ENCODE data around the gene OXSR1.
"Not testable (repeated sequence)": the region's sequence is repeated elsewhere in the genome, so short reads cannot be mapped to it uniquely, and the experiment has no call there.

DNA sequence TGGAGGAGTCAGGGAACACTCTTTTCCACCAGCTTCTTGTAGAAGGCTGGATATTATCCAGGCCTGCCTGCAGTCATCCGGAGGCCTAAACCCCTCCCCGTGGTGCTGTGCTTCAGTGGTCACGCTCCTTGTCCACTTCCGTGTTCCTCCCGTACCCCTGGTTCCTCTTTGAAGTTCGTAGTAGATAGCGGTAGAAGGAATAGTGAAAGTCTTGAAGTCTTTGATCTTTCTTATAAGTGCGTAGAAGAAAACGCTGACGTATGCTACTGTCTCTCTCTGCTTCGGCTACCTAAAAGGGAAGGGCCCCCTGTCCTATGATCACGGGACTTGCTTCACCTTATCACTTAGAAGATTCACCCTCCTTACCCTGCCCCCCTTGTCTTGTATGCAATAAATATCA is 37.6 kb downstream of the OXSR1 start:
- TF ChIP-seq POLR2AphosphoS5, CTCF (IDR thresholded peaks at IDR 0.05): not testable (repeated sequence)
